HEK293T (cell line): ENCODE results near the gene SYNE1.

Experiments
- CTCF ChIA-PET: fragments of 350-600 bp; formaldehyde crosslinking; extraction: SDS; loops from one replicate; lab custom pipeline; 2021; ENCODE audit warnings: antibody characterized with exemption, inconsistent platforms; lab: Yijun Ruan, JAX
- POLR2A ChIA-PET: fragments of 350-600 bp; formaldehyde crosslinking; extraction: SDS; loops from one replicate; lab custom pipeline; 2020; ENCODE audit warnings: antibody characterized with exemption, inconsistent platforms; lab: Yijun Ruan, JAX
- DNase-seq: peaks from one replicate; pipeline ENCODE4 v3.0.0; 2012; ENCODE audit warnings: mixed read lengths; ENCODE audit errors: extremely low spot score
- ARNT ChIP-seq: fragments of 450-650 bp; IDR thresholded peaks from 2 replicates; pipeline ENCODE4 v1.6.1; 2017; ENCODE audit warnings: mild to moderate bottlenecking
- BHLHE40 ChIP-seq: fragments of 450-650 bp; IDR thresholded peaks from 2 replicates; pipeline ENCODE4 v1.6.1; 2016; ENCODE audit warnings: mild to moderate bottlenecking, moderate library complexity, borderline replicate concordance
- CTBP1 ChIP-seq: fragments of 450-650 bp; IDR thresholded peaks from 2 replicates; pipeline ENCODE4 v1.6.1; 2016; ENCODE audit warnings: borderline replicate concordance
- ELF4 ChIP-seq: fragments of 450-650 bp; IDR thresholded peaks from 2 replicates; pipeline ENCODE4 v1.6.1; 2017; ENCODE audit warnings: antibody characterized with exemption
- FOXA1 ChIP-seq: fragments of 450-650 bp; IDR thresholded peaks from 2 replicates; pipeline ENCODE4 v1.6.1; 2016; ENCODE audit warnings: mild to moderate bottlenecking
- FOXK2 ChIP-seq: fragments of 450-650 bp; IDR thresholded peaks from 2 replicates; pipeline ENCODE4 v1.6.1; 2016; ENCODE audit warnings: mild to moderate bottlenecking
- FOXM1 ChIP-seq: fragments of 450-650 bp; IDR thresholded peaks from 2 replicates; pipeline ENCODE4 v1.6.1; 2017; ENCODE audit warnings: mild to moderate bottlenecking, borderline replicate concordance
- HDGF ChIP-seq: fragments of 450-650 bp; IDR thresholded peaks from 2 replicates; pipeline ENCODE4 v1.6.1; 2017; ENCODE audit warnings: antibody characterized with exemption, borderline replicate concordance
- L3MBTL2 ChIP-seq: fragments of 450-650 bp; conservative IDR thresholded peaks from 2 replicates; pipeline ENCODE4 v1.6.1; 2016; ENCODE audit warnings: mild to moderate bottlenecking
- LEF1 ChIP-seq: fragments of 450-650 bp; IDR thresholded peaks from 2 replicates; pipeline ENCODE4 v1.6.1; 2017; ENCODE audit warnings: mild to moderate bottlenecking, borderline replicate concordance
- NFRKB ChIP-seq: fragments of 450-650 bp; IDR thresholded peaks from 2 replicates; pipeline ENCODE4 v1.6.1; 2016; ENCODE audit warnings: mild to moderate bottlenecking, moderate library complexity
- SP1 ChIP-seq: fragments of 450-650 bp; IDR thresholded peaks from 2 replicates; pipeline ENCODE4 v1.6.1; 2017
- SUZ12 ChIP-seq: fragments of 450-650 bp; IDR thresholded peaks from 2 replicates; pipeline ENCODE4 v1.6.1; 2016; ENCODE audit warnings: mild to moderate bottlenecking
- TARDBP ChIP-seq: fragments of 450-650 bp; IDR thresholded peaks from 2 replicates; pipeline ENCODE4 v1.6.1; 2016
- ZNF384 ChIP-seq: fragments of 450-650 bp; IDR thresholded peaks from 2 replicates; pipeline ENCODE4 v1.6.1; 2016
- TF ChIP-seq, protein P1 (sequence below): fragments of 450-650 bp; IDR thresholded peaks from 2 replicates; pipeline ENCODE4 v1.6.1; 2016

SYNE1 gene

DNA sequence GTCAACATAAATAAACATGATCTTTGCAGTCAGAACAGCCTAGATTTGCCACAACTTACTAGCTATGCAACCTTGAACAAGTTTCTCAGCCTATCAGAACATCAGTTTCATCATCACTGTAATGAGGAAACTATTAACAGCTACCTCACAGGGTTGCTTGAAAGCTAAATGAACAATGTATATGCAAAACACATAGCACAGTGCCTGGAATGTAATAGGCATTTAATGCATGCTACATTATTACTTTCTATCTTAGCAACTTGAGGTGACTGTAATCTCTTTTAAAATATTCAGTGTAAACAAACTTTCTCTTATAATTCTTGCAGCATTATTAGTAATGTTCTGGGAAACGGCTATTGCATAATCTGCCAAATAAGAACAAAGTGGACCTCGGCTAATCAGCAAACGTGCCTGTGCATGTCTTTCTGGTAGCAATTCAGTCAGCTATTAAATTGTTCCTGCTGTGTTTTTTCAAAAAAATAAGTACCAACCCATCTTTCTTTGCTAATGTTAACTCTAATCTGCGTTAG lies 61.5 kb downstream of the SYNE1 start:
- DNase-seq = no peak
- TF ChIP-seq BHLHE40 (no peak), HDGF (no peak), FOXM1 (no peak), ZNF384 (no peak), FOXA1 (no peak), FOXK2 (no peak), SP1 (no peak), CTBP1 (no peak), ARNT (no peak), SUZ12 (no peak), ELF4 (no peak)
- ChIA-PET POLR2A (interaction anchor here (0.8 kb wide), 1 partner anchor 10 kb away, joined by 3 read pairs; no protein-coding TSS in a partner anchor), CTCF (interaction anchor here (0.7 kb wide), 1 partner anchor 300 kb away, joined by 4 read pairs; no protein-coding TSS in a partner anchor)

DNA sequence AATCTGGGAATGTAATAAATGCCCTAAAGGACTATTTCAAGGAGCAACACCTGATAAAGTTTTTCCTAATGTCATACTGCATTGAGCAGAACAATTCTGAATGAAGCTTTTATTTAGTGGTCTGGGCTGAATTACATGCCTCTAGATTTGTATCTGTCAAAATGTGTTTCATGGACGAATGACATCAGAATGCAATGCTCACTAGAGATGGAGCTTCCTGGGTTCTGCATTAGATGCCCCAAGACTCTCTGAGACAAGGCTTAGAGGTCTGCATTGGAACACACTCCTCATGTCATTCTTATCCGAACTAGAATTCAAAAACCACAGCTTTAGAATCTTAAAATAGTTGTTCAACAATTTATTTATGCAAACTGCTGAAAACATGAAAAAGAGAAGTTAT lies 62.0 kb downstream of the SYNE1 start:
- TF ChIP-seq CTBP1 = no peak
- TF ChIP-seq ELF4 = no peak
- TF ChIP-seq HDGF = no peak
- no peak for TF ChIP-seq FOXA1
- TF ChIP-seq SP1 = no peak
- no peak for TF ChIP-seq BHLHE40
- no peak for TF ChIP-seq SUZ12
- TF ChIP-seq FOXK2 = no peak
- no peak for TF ChIP-seq FOXM1
- no peak for TF ChIP-seq ZNF384
- TF ChIP-seq NFRKB = no peak
- ChIA-PET POLR2A (no interaction called here), CTCF (interaction anchor here (0.6 kb wide), 1 partner anchor 112 kb away, joined by 3 read pairs; no protein-coding TSS in a partner anchor)
- DNase-seq = no peak

DNA sequence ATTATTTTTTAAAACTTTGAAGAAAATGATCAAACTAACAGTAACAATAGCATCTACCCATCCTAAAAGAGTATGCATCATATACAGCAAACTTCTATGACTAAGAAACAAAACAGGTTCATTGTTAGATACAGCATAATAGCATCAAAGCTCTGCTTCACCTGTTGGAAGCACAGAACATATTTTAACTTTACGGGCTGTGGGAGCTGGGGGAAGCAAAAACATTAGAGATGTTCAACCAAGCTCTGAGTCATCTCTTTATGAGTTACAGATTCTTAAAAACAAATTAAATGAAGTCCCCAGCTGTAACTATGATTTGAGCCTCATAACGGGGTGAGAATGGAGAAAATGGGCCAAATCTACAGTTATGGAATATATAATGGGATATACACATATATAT lies 63.4 kb downstream of the SYNE1 start:
- no peak for TF ChIP-seq NFRKB
- no peak for TF ChIP-seq ARNT
- TF ChIP-seq ELF4 = no peak
- TF ChIP-seq L3MBTL2 = no peak
- no peak for TF ChIP-seq SUZ12
- TF ChIP-seq HDGF = no peak
- TF ChIP-seq TARDBP = no peak
- TF ChIP-seq BHLHE40 = no peak
- no peak for TF ChIP-seq FOXK2
- TF ChIP-seq FOXM1 = no peak
- no peak for TF ChIP-seq SP1
- TF ChIP-seq LEF1 = no peak
- TF ChIP-seq FOXA1 = no peak
- TF ChIP-seq, protein P1, sequence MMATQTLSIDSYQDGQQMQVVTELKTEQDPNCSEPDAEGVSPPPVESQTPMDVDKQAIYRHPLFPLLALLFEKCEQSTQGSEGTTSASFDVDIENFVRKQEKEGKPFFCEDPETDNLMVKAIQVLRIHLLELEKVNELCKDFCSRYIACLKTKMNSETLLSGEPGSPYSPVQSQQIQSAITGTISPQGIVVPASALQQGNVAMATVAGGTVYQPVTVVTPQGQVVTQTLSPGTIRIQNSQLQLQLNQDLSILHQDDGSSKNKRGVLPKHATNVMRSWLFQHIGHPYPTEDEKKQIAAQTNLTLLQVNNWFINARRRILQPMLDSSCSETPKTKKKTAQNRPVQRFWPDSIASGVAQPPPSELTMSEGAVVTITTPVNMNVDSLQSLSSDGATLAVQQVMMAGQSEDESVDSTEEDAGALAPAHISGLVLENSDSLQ = no peak
- no peak for TF ChIP-seq ZNF384
- no peak for TF ChIP-seq CTBP1
- DNase-seq = no peak
- ChIA-PET POLR2A (no interaction called here), CTCF (interaction anchor here (0.9 kb wide), 1 partner anchor 72 kb away, joined by 3 read pairs; no protein-coding TSS in a partner anchor)

DNA sequence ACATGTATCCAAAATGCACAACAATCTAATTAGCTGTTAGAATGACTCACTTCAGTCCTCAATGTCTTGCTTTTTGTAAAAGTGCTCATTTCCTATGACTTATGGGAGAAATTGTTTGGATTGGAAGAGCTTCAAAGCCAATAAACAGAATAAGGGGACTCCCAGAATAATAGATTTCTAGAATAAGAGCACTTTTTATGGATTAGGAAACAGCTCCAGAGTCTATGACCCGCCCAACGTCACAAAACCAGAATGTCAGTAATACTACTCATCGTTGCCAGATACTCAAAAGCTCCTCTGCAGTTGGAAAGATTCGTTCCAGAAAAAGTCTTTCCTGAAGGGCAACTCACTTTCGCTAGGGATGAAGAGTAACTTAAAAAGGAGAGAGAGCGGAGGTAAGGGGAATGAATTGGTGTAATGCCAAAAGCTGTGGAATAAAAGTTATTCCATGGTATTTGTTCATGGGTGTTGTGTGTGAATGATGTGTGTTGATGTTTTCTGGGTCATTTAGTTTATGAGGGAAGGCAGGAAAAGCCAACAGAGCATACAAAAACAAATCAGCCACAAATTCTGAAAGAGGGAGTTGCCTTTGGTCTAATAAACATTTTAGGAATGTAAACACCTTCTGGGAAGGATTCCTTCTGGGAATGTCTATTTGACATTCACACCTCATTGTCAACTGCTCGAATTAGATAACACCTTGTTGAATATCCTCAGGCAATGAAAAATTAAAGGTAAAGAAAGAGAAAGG lies 64.6 kb downstream of the SYNE1 start:
- no peak for DNase-seq
- ChIA-PET CTCF (no interaction called here), POLR2A (no interaction called here)
- TF ChIP-seq FOXM1 (no peak), SP1 (no peak), HDGF (no peak), L3MBTL2 (no peak), SUZ12 (no peak), FOXA1 (no peak), NFRKB (no peak), CTBP1 (no peak), ELF4 (no peak)
- TF ChIP-seq, protein P1 = no peak

DNA sequence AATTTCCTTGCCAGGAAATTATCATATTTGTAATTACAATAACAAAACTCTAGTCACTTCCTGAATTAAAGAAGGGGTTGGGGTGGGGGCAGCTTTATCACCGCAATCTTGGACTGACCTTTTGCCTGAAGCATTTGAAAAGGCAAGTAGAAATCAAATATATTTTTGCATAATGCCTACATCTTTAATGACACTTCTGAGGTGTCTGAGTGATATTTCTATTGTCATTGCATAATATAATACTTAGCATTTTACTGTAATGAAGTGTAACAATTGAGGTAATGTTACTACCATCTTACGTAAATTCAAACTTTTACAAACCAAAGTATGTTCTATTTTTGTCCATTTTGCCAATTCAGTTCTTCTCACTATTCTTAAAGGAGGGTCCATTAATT lies 65.2 kb downstream of the SYNE1 start:
- CTCF ChIA-PET = interaction anchor here (0.9 kb wide), 1 partner anchor 24 kb away, joined by 4 read pairs; no protein-coding TSS in a partner anchor
- POLR2A ChIA-PET = no interaction called here
- DNase-seq = no peak
- no peak for TF ChIP-seq SP1
- TF ChIP-seq FOXA1 = no peak
- TF ChIP-seq FOXK2 = no peak
- no peak for TF ChIP-seq TARDBP
- TF ChIP-seq ARNT = no peak

DNA sequence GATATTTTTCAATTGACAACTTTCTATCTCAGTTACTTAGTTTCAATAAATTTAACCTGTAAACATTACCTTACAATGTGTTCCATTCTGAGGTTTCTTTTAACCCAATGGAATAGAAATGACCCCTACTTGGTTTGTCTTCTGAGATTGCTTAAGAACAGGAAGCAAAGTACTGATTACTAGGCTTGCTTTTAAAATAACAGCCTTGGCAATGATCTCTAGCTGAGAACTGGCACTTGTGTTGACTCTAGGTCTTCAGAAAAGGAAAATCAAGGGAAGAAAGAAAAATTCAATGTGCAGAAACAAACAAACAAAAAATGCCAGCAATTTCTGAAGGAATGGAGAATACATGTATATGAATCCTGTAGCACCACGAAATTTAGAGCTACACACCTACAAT lies 66.1 kb downstream of the SYNE1 start:
- no peak for DNase-seq
- POLR2A ChIA-PET = no interaction called here
- no peak for TF ChIP-seq FOXK2
- no peak for TF ChIP-seq TARDBP
- CTCF ChIA-PET = interaction anchor here (0.9 kb wide), 1 partner anchor 24 kb away, joined by 4 read pairs; no protein-coding TSS in a partner anchor

DNA sequence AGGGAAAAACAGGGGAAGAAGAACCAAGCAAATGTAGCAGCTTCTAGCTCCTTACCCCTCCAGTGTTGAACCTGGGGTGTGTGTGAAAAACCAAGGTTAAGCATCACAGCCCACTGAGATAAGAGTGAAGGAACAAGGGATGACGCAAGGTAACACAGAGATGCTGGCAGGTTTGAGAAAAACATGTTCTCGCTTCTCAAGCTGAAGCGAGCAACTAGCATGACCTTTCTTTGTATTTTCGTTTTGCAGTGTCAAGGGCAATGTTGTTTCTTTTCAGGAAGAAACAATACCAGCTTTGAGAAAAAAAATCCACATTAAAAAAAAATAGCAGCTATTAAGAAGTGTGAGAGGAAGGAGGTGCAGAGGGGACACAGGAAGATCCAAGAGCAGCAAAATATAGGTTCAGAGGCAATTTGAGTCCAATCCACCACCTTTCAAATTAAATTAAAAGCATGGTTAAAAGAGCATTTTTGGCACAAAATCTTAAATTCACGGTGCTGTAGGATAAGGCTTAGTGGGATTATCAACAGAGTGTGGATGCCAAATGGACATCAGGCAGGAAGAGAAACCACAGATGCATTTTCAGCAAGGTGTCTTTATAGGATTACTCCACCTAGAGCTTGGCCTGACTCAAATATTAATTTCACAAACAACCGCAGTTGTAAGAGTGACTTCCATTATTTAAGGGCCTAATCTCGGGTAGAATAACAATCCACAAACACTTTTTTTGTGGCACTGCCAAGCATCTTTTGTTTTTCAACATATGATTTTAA lies 70.9 kb downstream of the SYNE1 start:
- TF ChIP-seq FOXK2 (no peak), SUZ12 (no peak), NFRKB (no peak), ELF4 (no peak), ARNT (no peak), TARDBP (no peak), L3MBTL2 (no peak), CTBP1 (no peak), FOXA1 (no peak), BHLHE40 (no peak), HDGF (no peak), ZNF384 (no peak), FOXM1 (no peak), SP1 (no peak), LEF1 (no peak)
- TF ChIP-seq, protein P1 = no peak
- no peak for DNase-seq
- CTCF ChIA-PET = no interaction called here
- POLR2A ChIA-PET = no interaction called here
